GM21723 (cell line): ENCODE results near the gene DNAH11.
"Not testable (repeated sequence)": the region's sequence is repeated elsewhere in the genome, so short reads cannot be mapped to it uniquely, and the experiment has no call there.

Experiments
- ATAC-seq: cut with Tn5 transposase; IDR thresholded peaks from one replicate; pipeline ENCODE4 v1.9.1; 2021; ENCODE audit warnings: mild to moderate bottlenecking, moderate library complexity; ENCODE audit not compliant: unreplicated experiment

Gene DNAH11

GRCh38 chr7:21766218-21766617 is 223.4 kb downstream of the DNAH11 start:
- no peak for ATAC-seq

GRCh38 chr7:21767300-21767900 is 224.6 kb downstream of the DNAH11 start:
- ATAC-seq, result peak; percentile 83

- no peak for ATAC-seq
Observed at GRCh38 chr7:21768279-21768678, 225.4 kb downstream of the DNAH11 start.

GRCh38 chr7:21771266-21771665 is 228.4 kb downstream of the DNAH11 start:
- no peak for ATAC-seq

DNA sequence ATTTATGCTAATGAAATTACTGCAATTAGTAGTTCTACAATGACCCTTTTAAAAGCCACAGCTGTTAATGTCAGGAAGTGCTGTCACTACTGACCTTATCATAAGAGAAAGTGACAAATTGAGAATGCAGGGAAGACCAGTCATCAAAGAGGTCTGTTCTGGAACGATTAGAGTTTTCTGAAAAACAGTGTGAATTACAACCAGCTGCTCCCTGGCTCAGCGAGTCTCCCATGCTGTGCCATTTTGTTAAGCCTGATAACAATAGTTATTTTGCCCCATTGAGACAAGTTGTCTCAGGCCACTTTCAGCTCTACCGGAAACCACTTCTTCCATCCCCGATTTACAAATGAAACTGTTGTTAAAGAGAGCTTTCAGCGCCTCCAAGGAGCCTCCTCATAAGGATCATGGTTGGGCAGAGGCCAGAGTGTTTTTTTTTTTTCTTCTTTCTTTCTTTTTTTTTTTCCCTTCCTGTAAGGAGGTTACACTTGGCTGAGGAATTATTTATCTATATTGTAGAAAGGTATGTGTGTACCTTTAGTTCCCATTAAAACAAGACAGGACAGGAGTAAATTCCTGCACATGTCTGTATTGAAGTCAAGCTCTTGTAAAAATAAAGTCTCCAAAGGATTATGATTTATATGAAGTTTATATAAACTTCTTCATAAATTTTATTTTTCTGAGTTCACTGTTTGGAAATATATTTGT is 229.2 kb downstream of the DNAH11 start:
- no peak for ATAC-seq

- no peak for ATAC-seq
Observed at GRCh38 chr7:21773326-21773725, 230.5 kb downstream of the DNAH11 start.

GRCh38 chr7:21777921-21778320 is 235.1 kb downstream of the DNAH11 start:
- ATAC-seq, result no peak

DNA sequence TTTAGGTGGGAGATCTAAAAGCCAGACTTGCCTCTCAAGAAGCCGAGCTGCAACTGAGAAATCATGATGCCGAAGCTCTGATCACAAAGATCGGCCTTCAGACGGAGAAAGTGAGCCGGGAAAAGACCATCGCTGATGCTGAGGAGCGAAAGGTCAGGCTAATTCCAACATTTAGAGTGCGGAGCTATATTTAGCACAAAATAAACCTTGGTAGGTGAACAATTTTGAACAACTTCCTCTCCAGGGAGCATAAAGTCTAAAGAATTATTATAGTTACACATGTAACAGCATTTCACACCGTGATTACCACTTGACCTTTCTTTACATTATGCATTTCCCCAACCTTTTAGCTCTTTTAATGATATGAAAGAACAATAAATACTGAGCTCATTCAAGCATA is 236.1 kb downstream of the DNAH11 start:
- no peak for ATAC-seq

- ATAC-seq, result no peak
Observed at GRCh38 chr7:21782996-21783395, 240.2 kb downstream of the DNAH11 start.

DNA sequence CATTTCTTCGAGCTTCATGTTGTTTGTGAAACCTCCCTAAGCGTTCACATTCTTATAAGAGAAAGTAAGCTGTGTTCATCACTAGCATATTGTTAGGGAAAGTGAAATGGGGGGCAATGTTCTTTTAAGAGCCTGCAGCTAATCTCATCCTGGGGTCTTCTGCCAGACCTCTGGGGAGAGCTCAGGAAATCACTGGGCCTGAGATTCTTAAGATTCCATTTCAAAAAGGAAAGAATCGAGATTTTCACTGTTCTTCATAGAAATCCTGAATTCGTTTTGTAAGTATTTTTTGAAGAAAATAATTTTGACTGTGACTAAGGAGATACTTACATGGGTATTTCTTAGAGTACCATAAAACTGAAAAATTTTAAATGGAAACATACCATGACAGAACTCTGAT is 242.2 kb downstream of the DNAH11 start:
- ATAC-seq, result no peak

- no peak for ATAC-seq
Observed at GRCh38 chr7:21805791-21806190, 263.0 kb downstream of the DNAH11 start.

DNA sequence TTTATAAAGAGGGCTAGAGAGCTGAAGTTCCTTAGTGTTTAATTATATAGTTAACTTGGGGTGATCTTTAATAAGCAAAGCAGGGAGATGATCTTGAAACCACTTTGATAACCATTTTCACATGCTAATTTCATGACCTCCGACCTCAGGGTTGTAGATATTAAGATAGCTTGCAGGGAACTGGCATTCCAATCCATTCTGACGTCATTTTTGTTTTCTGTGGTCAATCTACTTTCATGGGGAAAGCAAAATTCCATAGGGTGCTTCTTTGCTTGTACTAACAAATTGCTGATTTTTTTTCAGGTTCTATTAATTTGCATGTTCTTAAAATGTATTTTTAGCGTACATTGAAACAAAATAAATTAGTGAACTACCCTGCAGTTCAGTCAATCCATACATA is 263.5 kb downstream of the DNAH11 start:
- no peak for ATAC-seq

GRCh38 chr7:21819048-21819447 is 276.2 kb downstream of the DNAH11 start:
- ATAC-seq, result no peak

GRCh38 chr7:21828841-21829240 is 286.0 kb downstream of the DNAH11 start:
- no peak for ATAC-seq

GRCh38 chr7:21829731-21830130 is 286.9 kb downstream of the DNAH11 start:
- no peak for ATAC-seq

DNA sequence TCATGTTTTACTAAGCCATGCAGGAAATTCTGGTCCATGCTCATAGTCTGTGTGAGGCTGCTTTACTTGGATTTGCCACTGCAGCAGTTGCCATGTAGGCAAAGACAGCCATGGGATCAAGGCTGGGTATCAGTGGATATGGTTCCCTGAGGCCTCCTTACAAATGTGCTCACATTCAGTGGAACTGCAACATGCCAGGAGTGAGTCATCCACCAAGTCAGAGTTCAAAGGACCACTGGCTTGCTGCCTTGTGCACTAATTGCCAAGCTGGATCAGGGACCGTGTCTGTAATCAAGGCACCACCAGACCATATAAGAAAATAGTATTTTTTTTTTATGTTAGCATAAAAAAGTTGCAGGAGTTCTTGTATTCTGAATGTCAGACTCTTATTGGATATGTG is 301.9 kb downstream of the DNAH11 start:
- ATAC-seq, result no peak

- no peak for ATAC-seq
Observed at GRCh38 chr7:21850531-21851285, 307.9 kb downstream of the DNAH11 start.

DNA sequence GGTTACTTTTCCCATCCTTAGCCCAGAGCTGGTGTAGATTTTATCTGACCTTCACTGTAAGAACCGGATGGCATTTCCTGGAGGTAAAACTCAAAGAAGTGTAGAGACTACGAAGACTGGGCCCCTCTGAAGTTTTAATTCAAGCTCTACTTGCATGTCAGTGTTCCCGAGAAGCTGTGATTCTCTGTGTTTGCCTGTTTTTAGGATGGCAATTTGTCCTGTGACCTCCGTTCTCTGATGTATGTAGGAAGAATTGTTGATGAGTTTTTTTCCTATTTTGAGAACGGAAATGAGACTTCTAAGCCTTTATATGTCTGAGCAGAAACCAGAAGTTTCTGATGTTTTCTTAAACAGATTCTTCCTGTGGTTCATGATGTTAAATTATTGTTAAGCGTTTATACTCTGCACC is 308.7 kb downstream of the DNAH11 start:
- no peak for ATAC-seq

GRCh38 chr7:21865631-21866204 is 322.9 kb downstream of the DNAH11 start:
- not testable (repeated sequence) for ATAC-seq

GRCh38 chr7:21866731-21867130 is 323.9 kb downstream of the DNAH11 start:
- ATAC-seq, result no peak

GRCh38 chr7:21867226-21867625 is 324.4 kb downstream of the DNAH11 start:
- ATAC-seq, result no peak
